Central memory CD8-positive, alpha-beta T cell (primary cell): Measurements from ENCODE around the gene PPARA.

Source experiments
- ATAC-seq: fragments of 150-1000 bp; cut with Tn5 transposase; replicated peaks from 2 replicates; pipeline ENCODE4 v1.10.0; 2022; ENCODE audit warnings: mild to moderate bottlenecking, moderate FRiP score, moderate number of reproducible peaks; ENCODE audit not compliant: poor library complexity, severe bottlenecking; ENCODE audit errors: extremely low read depth
- DNase-seq, 2 donors: peaks; one replicate each; pipeline ENCODE4 v3.0.0; 2021; ENCODE audit warnings: low spot score in 2 of 2
- H3K27ac Mint-ChIP-seq: one replicate; pipeline ENCODE4 v1.8.0; 2022; ENCODE audit warnings: low read depth, mild to moderate bottlenecking, moderate library complexity, mixed read lengths
- H3K27me3 Mint-ChIP-seq: one replicate; pipeline ENCODE4 v1.8.0; 2022; ENCODE audit warnings: mixed read lengths
- H3K36me3 Mint-ChIP-seq: one replicate; pipeline ENCODE4 v1.8.0; 2022; ENCODE audit warnings: mild to moderate bottlenecking, moderate library complexity, mixed read lengths; ENCODE audit not compliant: insufficient read depth
- H3K4me1 Mint-ChIP-seq: one replicate; pipeline ENCODE4 v1.8.0; 2022; ENCODE audit warnings: mixed read lengths
- H3K4me3 Mint-ChIP-seq: one replicate; pipeline ENCODE4 v1.8.0; 2022; ENCODE audit warnings: mild to moderate bottlenecking, moderate library complexity, mixed read lengths
- H3K9me3 Mint-ChIP-seq: one replicate; pipeline ENCODE4 v1.8.0; 2022; ENCODE audit warnings: mixed read lengths

The PPARA gene

DNA sequence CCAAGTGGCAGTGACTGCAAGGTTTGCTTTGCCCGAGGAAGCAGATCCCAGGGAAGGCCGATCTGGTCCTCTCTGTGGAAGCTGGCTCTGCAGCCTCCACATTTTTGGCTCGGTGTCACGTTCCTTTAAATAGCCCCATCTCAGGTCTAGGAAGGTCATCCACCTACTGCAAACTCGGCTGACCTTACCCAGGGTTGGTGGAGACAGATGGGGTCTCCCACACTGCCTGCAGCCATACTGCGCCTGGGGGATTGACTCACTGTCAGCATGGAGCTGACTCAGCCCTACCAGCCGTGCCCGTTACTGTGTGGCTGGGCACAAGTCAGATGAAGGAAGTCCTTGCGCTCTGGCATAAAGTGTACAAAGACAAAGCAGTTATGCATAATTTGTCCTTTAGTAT is 82.9 kb downstream of the PPARA start:
- ATAC-seq = no peak

DNA sequence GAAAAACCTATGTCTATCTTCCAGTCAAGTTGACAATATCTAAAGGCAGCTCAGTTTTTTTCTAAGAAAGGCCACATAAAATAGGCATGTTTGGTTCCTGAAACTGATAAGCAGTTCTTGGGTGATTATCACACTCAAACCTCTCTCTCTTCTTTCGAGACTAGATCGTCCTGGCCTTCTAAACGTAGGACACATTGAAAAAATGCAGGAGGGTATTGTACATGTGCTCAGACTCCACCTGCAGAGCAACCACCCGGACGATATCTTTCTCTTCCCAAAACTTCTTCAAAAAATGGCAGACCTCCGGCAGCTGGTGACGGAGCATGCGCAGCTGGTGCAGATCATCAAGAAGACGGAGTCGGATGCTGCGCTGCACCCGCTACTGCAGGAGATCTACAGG is 84.6 kb downstream of the PPARA start:
- Mint-ChIP-seq H3K4me1 (peaks cover 6% of the 10 kb centered on the region), H3K4me3 (no peak overlapping the region), H3K27me3 (no peaks in the 10 kb centered on the region), H3K36me3 (no peaks in the 10 kb centered on the region), H3K9me3 (no peaks in the 10 kb centered on the region), H3K27ac (no peak overlapping the region)
- ATAC-seq (no peak), DNase-seq (no peak)

More for the DNA sequence above, 82.9 kb downstream of the PPARA start:
- H3K36me3 Mint-ChIP-seq = no peaks in the 10 kb centered on the region
- H3K27me3 Mint-ChIP-seq = no peaks in the 10 kb centered on the region
- no peak overlapping the region for H3K27ac Mint-ChIP-seq
- no peaks in the 10 kb centered on the region for H3K9me3 Mint-ChIP-seq
- H3K4me1 Mint-ChIP-seq = no peaks in the 10 kb centered on the region
- no peak for DNase-seq
- no peak overlapping the region for H3K4me3 Mint-ChIP-seq

GRCh38 chr22:46237453-46238124 is 87.3 kb downstream of the PPARA start:
- Mint-ChIP-seq H3K4me3 (no peak overlapping the region), H3K27me3 (no peaks in the 10 kb centered on the region), H3K9me3 (no peaks in the 10 kb centered on the region), H3K27ac (no peak overlapping the region), H3K36me3 (peaks cover 3% of the 10 kb centered on the region), H3K4me1 (peaks cover 7% of the 10 kb centered on the region)
- DNase-seq = no peak
- no peak for ATAC-seq

DNA sequence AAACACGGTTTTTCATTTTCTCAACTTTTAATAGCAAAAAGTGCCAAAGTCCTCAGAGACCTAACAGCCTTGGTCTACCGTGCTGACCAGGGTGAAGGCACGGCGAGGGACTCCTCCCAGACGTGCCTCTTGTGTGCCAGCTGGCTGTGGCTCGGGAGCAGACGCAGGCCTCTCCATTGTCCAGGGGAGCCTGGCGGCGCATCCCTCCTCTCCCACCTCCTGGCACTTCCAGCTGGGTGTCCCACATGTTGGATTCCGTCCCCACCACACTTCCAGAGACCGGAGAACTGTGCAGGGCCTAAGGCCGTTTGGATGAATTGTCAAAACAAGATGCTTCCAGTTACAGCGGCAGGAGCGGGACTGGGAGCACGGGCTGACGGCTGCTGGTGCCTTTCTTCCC is 88.2 kb downstream of the PPARA start:
- Mint-ChIP-seq H3K9me3 (no peaks in the 10 kb centered on the region), H3K27me3 (no peaks in the 10 kb centered on the region), H3K4me1 (peaks cover 7% of the 10 kb centered on the region), H3K36me3 (peaks cover 3% of the 10 kb centered on the region), H3K27ac (no peak overlapping the region), H3K4me3 (no peak overlapping the region)
- DNase-seq = no peak
- no peak for ATAC-seq

GRCh38 chr22:46239261-46240048 is 89.1 kb downstream of the PPARA start:
- Mint-ChIP-seq H3K36me3 (peaks cover 7% of the 10 kb centered on the region), H3K4me1 (peaks cover 7% of the 10 kb centered on the region), H3K27ac (no peak overlapping the region), H3K9me3 (no peaks in the 10 kb centered on the region), H3K4me3 (peak overlapping the region; percentile 14), H3K27me3 (no peaks in the 10 kb centered on the region)
- ATAC-seq = peak; percentile 46
- DNase-seq = no peak

GRCh38 chr22:46240073-46240472 is 89.7 kb downstream of the PPARA start:
- Mint-ChIP-seq H3K27ac (no peak overlapping the region), H3K9me3 (no peaks in the 10 kb centered on the region), H3K4me1 (peaks cover 7% of the 10 kb centered on the region), H3K4me3 (peak overlapping the region; percentile 14), H3K27me3 (no peaks in the 10 kb centered on the region), H3K36me3 (peaks cover 9% of the 10 kb centered on the region)
- ATAC-seq (no peak), DNase-seq (no peak)

GRCh38 chr22:46240506-46240905 is 90.2 kb downstream of the PPARA start:
- no peaks in the 10 kb centered on the region for H3K27me3 Mint-ChIP-seq
- DNase-seq = no peak
- H3K36me3 Mint-ChIP-seq = peaks cover 9% of the 10 kb centered on the region
- H3K4me3 Mint-ChIP-seq = no peak overlapping the region
- no peaks in the 10 kb centered on the region for H3K9me3 Mint-ChIP-seq
- no peak overlapping the region for H3K27ac Mint-ChIP-seq
- peaks cover 7% of the 10 kb centered on the region for H3K4me1 Mint-ChIP-seq
- no peak for ATAC-seq

DNA sequence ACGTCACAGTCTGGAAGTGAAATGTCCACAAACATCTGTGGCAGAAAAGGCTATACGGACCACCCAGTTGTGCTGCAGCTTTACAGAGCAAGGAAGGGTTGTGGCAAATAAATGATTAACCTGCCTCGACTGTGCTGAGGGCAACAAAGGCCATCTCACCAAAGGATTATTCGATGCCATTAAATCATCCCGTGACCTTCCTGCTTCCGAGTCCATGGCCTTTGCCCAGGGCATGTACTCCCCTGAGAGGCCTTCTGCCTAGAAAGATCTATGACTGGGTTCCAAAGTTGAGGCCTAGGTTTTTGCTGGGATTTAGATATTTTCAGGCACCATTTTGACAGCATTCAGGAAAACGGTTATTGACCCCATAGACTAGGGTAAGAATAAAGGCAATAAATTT is 90.6 kb downstream of the PPARA start:
- Mint-ChIP-seq H3K27me3 (no peaks in the 10 kb centered on the region), H3K4me3 (no peak overlapping the region), H3K36me3 (peaks cover 9% of the 10 kb centered on the region), H3K9me3 (no peaks in the 10 kb centered on the region), H3K4me1 (peaks cover 7% of the 10 kb centered on the region), H3K27ac (no peak overlapping the region)
- no peak for DNase-seq
- ATAC-seq = no peak

DNA sequence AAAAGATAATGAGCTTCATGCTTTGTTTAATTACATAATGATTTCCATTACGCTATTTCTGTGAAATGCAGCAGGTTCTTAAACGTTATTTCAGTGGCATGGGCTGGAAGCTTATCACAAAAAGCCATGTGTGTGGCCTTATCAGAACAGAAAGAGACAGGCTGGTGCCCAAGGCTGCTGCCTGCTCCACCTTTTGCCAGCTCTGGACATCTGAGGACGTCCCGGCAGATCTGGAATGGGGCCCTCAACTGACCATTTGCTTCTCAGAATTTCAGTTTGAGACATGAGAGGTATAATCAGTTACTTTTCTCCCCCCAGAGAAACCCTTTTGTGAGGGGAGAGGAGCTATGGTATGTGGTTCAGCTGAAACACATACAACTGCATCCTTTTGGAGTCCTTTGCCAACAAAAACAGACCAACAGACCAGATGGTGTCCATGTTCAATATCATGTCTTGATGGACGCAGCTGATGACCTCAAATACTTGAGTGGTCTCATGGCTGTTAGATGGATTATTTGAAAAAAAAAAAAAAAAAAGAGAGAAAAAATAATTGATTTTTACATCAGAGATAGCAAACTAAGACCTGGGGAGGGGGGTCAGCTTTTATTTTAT is 91.2 kb downstream of the PPARA start:
- Mint-ChIP-seq H3K27ac (no peak overlapping the region), H3K4me1 (peaks cover 11% of the 10 kb centered on the region), H3K9me3 (no peaks in the 10 kb centered on the region), H3K36me3 (peaks cover 9% of the 10 kb centered on the region), H3K4me3 (no peak overlapping the region), H3K27me3 (no peaks in the 10 kb centered on the region)
- DNase-seq = no peak
- ATAC-seq = no peak

DNA sequence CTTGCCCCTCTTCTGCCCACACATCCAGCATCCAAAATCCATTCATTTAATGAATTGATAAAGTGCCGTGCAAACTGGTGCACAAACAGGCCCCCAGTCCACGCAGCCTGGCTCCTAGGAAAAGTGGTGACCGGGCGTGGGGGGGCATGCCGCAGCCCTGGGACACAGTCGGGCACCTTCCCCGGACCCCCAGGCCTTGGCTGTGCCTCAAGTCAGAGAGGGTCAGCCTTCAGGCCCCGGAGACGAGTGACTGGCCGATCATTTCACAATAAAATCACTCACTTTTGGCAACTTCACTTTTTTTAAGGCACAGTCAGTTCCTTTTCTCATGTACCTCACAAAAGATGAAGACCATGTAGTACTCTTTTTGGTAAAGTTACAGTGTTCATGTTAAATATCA is 91.8 kb downstream of the PPARA start:
- Mint-ChIP-seq H3K36me3 (peaks cover 9% of the 10 kb centered on the region), H3K4me3 (no peak overlapping the region), H3K27ac (no peak overlapping the region), H3K9me3 (no peaks in the 10 kb centered on the region), H3K27me3 (no peaks in the 10 kb centered on the region), H3K4me1 (peaks cover 17% of the 10 kb centered on the region)
- ATAC-seq (no peak), DNase-seq (no peak)

DNA sequence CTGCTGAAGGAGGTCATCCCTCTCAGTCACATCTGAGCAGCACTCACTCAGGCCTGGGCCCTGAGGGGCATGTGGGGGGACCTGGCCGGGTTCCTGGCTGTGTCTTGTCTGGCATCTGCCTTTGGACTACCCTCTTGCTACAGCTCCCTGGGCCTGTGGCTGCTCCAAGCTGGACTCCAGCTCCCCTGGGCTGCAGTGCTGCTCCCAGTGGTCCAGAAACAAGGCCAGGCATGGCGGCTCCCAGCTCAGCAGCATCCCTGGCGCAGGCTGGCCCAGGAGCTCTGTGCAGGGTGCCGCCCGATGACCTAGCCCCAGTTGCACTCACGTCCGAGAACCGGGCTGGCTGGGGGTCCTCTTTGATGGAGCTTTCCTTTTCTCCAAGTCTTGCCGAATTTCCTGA is 94.4 kb downstream of the PPARA start:
- DNase-seq (no peak), ATAC-seq (no peak)
- Mint-ChIP-seq H3K4me3 (no peak overlapping the region), H3K27me3 (no peaks in the 10 kb centered on the region), H3K9me3 (no peaks in the 10 kb centered on the region), H3K36me3 (peaks cover 9% of the 10 kb centered on the region), H3K4me1 (peaks cover 19% of the 10 kb centered on the region), H3K27ac (no peak overlapping the region)

DNA sequence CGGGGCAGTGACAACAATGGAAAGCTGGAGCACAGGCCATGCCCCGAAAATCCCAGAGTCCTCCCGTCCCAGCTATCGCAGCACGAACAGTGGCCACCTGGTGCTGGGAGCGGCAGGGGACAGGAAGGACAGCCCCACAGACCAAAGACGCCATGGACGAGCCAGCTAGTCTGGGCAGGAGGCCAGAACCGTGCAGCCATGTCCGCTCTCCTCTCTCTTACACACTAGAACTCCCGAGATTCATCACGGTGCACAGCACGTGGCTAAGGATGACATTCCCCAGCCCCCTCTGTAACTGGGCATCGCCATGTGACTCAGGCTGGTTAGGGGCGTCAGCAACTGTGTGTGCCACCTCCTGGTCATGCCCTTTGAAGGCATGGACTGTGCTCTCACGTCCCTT is 95.2 kb downstream of the PPARA start:
- ATAC-seq (no peak), DNase-seq (no peak)
- Mint-ChIP-seq H3K9me3 (no peaks in the 10 kb centered on the region), H3K4me1 (peaks cover 16% of the 10 kb centered on the region), H3K4me3 (no peak overlapping the region), H3K36me3 (peaks cover 9% of the 10 kb centered on the region), H3K27me3 (no peaks in the 10 kb centered on the region), H3K27ac (no peak overlapping the region)

GRCh38 chr22:46246178-46246577 is 95.9 kb downstream of the PPARA start:
- no peak for DNase-seq
- Mint-ChIP-seq H3K27ac (no peak overlapping the region), H3K9me3 (no peaks in the 10 kb centered on the region), H3K4me3 (no peak overlapping the region), H3K4me1 (peaks cover 21% of the 10 kb centered on the region), H3K36me3 (peaks cover 10% of the 10 kb centered on the region), H3K27me3 (no peaks in the 10 kb centered on the region)
- ATAC-seq = no peak
